H1 (cell line): ENCODE data around the gene CNDP1. TPM values are rescaled to one million over a fixed set of nuclear protein-coding genes. Genes with fewer than 3 reads are reported as not detected.

Source experiments
- TCF12 ChIP-seq: IDR thresholded peaks from 2 replicates; pipeline ENCODE4 v1.6.1; 2011; ENCODE audit warnings: low read depth, mild to moderate bottlenecking, low read length
- polyA plus RNA-seq, 7 experiments: library from polyadenylated mRNA; depleted of rRNA in 3 of 7; stranded (reverse) in 5 of 7; unstranded in 2 of 7; fragments of >200 nt in 5 of 7; fragments of 200-250 nt in 2 of 7; gene quantifications; 1 replicate in 5 of 7; 2 replicates in 1 of 7; 4 replicates in 1 of 7; pipeline versions ENCODE4 v1.2.1 to v1.2.3, GENCODE V29; 2011 to 2013; ENCODE audit warnings: missing spikeins in 2 of 7, mixed read lengths in 2 of 7
- total RNA-seq: library from RNA; stranded (reverse); fragmentation: NEBNext Ultra II Directional; extraction: Animal tissue kit (Norgen Biotek cat#: 25700); gene quantifications from 2 replicates; pipeline ENCODE4 v1.2.1, GENCODE V29; 2021
- TF ChIP-seq, protein P1 (sequence below), 3 experiments: IDR thresholded peaks; 1 replicate in 2 of 3; 2 replicates in 1 of 3; pipeline versions ENCODE4 v1.5.1 to v1.6.1; 2011; ENCODE audit warnings: low read length in 3 of 3, mild to moderate bottlenecking in 3 of 3, inconsistent platforms in 2 of 3, low read depth in 1 of 3, moderate library complexity in 1 of 3; ENCODE audit not compliant: insufficient read depth in 1 of 3; ENCODE audit errors: control extremely low read depth in 1 of 3

The CNDP1 gene
- total and polyA plus RNA-seq, 2 of the 8 experiments (the other 6 are each of a cell fraction or from before 2014, with no cell fraction given), result 0.09 TPM; not detected in 1

DNA sequence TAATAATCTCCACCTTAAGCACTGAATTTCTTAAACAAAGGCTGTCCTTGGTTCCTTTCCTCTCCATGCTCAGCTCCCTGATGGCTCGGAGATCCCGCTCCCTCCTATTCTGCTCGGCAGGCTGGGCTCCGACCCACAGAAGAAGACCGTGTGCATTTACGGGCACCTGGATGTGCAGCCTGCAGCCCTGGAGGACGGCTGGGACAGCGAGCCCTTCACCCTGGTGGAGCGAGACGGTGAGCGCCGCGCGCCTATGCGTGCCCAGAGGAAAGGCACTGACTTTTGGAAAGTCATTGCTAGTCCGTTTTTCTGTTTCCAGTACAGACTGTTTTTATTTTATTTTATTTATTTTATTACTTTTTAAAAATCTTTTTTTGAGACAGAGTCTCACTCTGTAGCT is 28.5 kb upstream of the CNDP1 start (continued):
- TF ChIP-seq TCF12, result no peak
- TF ChIP-seq, protein P1, sequence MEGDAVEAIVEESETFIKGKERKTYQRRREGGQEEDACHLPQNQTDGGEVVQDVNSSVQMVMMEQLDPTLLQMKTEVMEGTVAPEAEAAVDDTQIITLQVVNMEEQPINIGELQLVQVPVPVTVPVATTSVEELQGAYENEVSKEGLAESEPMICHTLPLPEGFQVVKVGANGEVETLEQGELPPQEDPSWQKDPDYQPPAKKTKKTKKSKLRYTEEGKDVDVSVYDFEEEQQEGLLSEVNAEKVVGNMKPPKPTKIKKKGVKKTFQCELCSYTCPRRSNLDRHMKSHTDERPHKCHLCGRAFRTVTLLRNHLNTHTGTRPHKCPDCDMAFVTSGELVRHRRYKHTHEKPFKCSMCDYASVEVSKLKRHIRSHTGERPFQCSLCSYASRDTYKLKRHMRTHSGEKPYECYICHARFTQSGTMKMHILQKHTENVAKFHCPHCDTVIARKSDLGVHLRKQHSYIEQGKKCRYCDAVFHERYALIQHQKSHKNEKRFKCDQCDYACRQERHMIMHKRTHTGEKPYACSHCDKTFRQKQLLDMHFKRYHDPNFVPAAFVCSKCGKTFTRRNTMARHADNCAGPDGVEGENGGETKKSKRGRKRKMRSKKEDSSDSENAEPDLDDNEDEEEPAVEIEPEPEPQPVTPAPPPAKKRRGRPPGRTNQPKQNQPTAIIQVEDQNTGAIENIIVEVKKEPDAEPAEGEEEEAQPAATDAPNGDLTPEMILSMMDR (IDR thresholded peaks at IDR 0.05; ENCODE audit: control extremely low read depth in 1 of 3, insufficient read depth in 1 of 3, low read depth in 1 of 3, low read length in 3 of 3), result no peak
